ENCODE measurements around the gene ADAMTS3. TPM values are rescaled to one million over a fixed set of nuclear protein-coding genes. Genes with fewer than 3 reads are reported as not detected.

Gene ADAMTS3
- total RNA-seq, 2 donors from 2014 or later: not detected

- no peak for ATAC-seq (replicated peaks in 1 of 2)
- no peak overlapping the region for H3K27ac Mint-ChIP-seq
- no peak for DNase-seq
- H3K4me1 Mint-ChIP-seq (ENCODE audit: low read depth): no peaks in the 10 kb centered on the region
- H3K27me3 Mint-ChIP-seq (ENCODE audit: low read depth): no peaks in the 10 kb centered on the region
- no peak overlapping the region for H3K4me3 Mint-ChIP-seq
- no peaks in the 10 kb centered on the region for H3K36me3 Mint-ChIP-seq (ENCODE audit: insufficient read depth in 2 of 2)
- peaks cover 7% of the 10 kb centered on the region in 2 donors for H3K9me3 Mint-ChIP-seq
These were observed 32.6 kb downstream of the ADAMTS3 start for GRCh38 chr4:72536443-72536842.

DNA sequence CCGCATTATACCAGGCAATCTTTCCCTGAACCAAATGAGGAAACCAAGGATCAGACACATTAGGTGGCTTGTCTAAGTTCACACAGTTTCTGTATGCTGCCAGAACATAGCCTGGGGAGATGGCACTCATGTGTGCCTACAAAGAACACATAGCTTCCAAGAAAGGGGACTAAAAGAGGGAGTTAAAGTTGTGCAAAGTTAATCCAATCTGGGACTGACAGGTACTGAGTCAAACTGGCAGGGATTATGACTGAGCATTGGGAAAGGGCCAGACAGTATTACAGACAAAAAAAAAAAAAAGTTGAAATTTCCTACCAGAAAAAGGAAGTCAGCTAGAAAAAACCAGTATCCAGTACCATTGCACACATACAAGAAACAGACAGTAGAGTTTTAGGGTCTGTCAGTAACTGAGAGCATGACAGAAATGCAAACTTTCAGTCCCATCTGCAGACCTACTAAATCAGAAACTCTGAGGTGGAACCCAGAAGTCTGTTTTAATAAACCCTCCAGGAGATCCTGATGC is 37.2 kb downstream of the ADAMTS3 start:
- peak; percentile 9 to 39 for ATAC-seq (replicated peaks in 1 of 2)
- H3K27me3 Mint-ChIP-seq (ENCODE audit: low read depth): no peaks in the 10 kb centered on the region
- H3K36me3 Mint-ChIP-seq (ENCODE audit: insufficient read depth in 2 of 2): no peaks in the 10 kb centered on the region
- H3K27ac Mint-ChIP-seq: no peak overlapping the region
- no peaks in the 10 kb centered on the region for H3K9me3 Mint-ChIP-seq
- no peak for DNase-seq
- H3K4me3 Mint-ChIP-seq: no peak overlapping the region
- H3K4me1 Mint-ChIP-seq (ENCODE audit: low read depth): no peaks in the 10 kb centered on the region

DNA sequence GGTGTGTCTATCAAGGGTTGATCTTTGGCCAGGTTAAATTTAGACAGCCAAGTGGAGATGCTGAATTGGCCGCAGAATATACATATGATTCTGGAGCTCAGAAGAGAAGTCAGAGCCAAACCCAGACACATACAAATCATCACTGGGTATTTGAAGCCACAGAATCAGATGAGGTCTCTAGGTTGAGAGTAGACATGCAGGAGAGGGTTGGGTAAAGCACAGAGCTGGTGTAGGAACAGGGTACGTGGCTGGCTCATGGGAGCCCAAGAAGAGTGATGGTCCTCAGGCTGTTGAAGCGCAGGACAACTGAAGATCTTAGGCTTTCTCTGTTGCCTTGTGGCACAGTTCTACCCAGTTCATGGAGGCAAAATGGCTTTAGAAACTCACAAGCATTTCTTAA is 37.7 kb downstream of the ADAMTS3 start:
- no peaks in the 10 kb centered on the region for H3K4me1 Mint-ChIP-seq (ENCODE audit: low read depth)
- no peak overlapping the region for H3K4me3 Mint-ChIP-seq
- H3K27me3 Mint-ChIP-seq (ENCODE audit: low read depth): no peaks in the 10 kb centered on the region
- no peaks in the 10 kb centered on the region for H3K36me3 Mint-ChIP-seq (ENCODE audit: insufficient read depth in 2 of 2)
- peak; percentile 55 to 81 for ATAC-seq (replicated peaks in 1 of 2)
- no peaks in the 10 kb centered on the region for H3K9me3 Mint-ChIP-seq
- no peak overlapping the region for H3K27ac Mint-ChIP-seq
- no peak for DNase-seq

DNA sequence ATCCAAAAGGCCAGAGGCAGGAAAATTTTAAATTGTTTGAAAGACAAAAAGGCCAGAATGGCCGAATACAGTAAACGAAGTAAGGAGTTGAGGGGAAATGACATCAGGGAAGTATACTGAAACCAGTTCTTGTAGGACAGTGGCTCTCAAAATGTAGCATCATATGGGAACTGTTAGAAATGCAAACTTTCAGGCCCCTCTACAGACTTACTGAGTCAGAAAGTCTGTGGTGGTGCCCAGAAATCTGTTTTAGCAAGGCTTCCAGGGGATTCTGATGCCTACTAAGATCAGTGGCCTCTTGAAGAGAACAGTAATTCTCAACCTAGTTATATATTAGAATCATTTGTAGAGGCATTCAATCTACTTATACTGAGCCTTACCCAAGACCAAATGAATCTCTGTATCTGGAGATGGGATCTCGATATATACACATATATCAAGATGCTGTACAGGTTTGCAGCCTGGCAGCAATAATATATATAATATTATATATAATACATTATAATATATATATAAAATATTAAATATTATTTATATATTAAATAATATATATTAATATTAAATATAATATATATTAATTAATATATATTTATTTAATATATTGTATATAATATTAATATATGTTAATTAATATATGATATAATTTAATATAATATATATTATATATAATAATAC is 39.7 kb downstream of the ADAMTS3 start:
- H3K27ac Mint-ChIP-seq: no peak overlapping the region
- DNase-seq (no peak), ATAC-seq (replicated peaks in 1 of 2) (peak; percentile 26 to 28)
- no peaks in the 10 kb centered on the region for H3K9me3 Mint-ChIP-seq
- H3K4me1 Mint-ChIP-seq (ENCODE audit: low read depth): no peaks in the 10 kb centered on the region
- no peaks in the 10 kb centered on the region for H3K27me3 Mint-ChIP-seq (ENCODE audit: low read depth)
- no peaks in the 10 kb centered on the region for H3K36me3 Mint-ChIP-seq (ENCODE audit: insufficient read depth in 2 of 2)
- no peak overlapping the region for H3K4me3 Mint-ChIP-seq

GRCh38 chr4:72527038-72527646 is 41.9 kb downstream of the ADAMTS3 start:
- ATAC-seq (replicated peaks in 1 of 2) (no peak), DNase-seq (no peak)
- Mint-ChIP-seq H3K27ac (no peak overlapping the region), H3K36me3 (ENCODE audit: insufficient read depth in 2 of 2) (no peaks in the 10 kb centered on the region), H3K9me3 (no peaks in the 10 kb centered on the region), H3K27me3 (ENCODE audit: low read depth) (no peaks in the 10 kb centered on the region), H3K4me3 (no peak overlapping the region), H3K4me1 (ENCODE audit: low read depth) (no peaks in the 10 kb centered on the region)

DNA sequence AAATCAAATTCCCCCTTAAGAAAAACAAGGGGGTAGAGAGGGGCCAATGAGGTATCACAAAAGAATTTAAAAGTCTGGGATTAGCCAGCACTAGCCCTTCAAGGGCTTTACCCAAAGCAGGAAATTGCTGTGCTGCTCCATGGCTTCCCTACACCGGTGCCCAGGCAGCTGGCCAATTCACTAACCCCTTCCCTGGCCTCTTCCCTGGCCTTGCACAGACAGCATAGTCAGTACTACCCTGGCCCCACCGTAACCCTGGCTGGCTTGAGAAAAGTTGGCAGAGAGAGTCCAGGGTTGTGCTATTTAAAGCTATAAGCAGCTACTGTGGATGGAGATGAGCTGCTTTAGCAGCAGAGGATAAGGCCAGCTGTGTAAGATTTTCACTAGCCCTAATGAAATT is 43.1 kb downstream of the ADAMTS3 start:
- no peak for ATAC-seq (replicated peaks in 1 of 2)
- H3K36me3 Mint-ChIP-seq (ENCODE audit: insufficient read depth in 2 of 2): no peaks in the 10 kb centered on the region
- no peak for DNase-seq
- no peaks in the 10 kb centered on the region for H3K4me1 Mint-ChIP-seq (ENCODE audit: low read depth)
- no peaks in the 10 kb centered on the region for H3K9me3 Mint-ChIP-seq
- no peak overlapping the region for H3K4me3 Mint-ChIP-seq
- no peak overlapping the region for H3K27ac Mint-ChIP-seq
- no peaks in the 10 kb centered on the region for H3K27me3 Mint-ChIP-seq (ENCODE audit: low read depth)

- DNase-seq (no peak), ATAC-seq (replicated peaks in 1 of 2) (no peak)
- H3K9me3 Mint-ChIP-seq: peaks cover 0 to 5% of the 10 kb centered on the region in 2 donors
- H3K4me3 Mint-ChIP-seq: no peak overlapping the region
- H3K27me3 Mint-ChIP-seq (ENCODE audit: low read depth): no peaks in the 10 kb centered on the region
- no peaks in the 10 kb centered on the region for H3K4me1 Mint-ChIP-seq (ENCODE audit: low read depth)
- no peaks in the 10 kb centered on the region for H3K36me3 Mint-ChIP-seq (ENCODE audit: insufficient read depth in 2 of 2)
- no peak overlapping the region for H3K27ac Mint-ChIP-seq
These were observed 46.6 kb downstream of the ADAMTS3 start for GRCh38 chr4:72522440-72522839.

- ATAC-seq (replicated peaks in 1 of 2): no peak
- H3K27me3 Mint-ChIP-seq (ENCODE audit: low read depth): no peaks in the 10 kb centered on the region
- H3K4me3 Mint-ChIP-seq: no peak overlapping the region
- no peaks in the 10 kb centered on the region for H3K36me3 Mint-ChIP-seq (ENCODE audit: insufficient read depth in 2 of 2)
- no peak overlapping the region for H3K27ac Mint-ChIP-seq
- peaks cover 0 to 4% of the 10 kb centered on the region in 2 donors for H3K9me3 Mint-ChIP-seq
- no peaks in the 10 kb centered on the region for H3K4me1 Mint-ChIP-seq (ENCODE audit: low read depth)
- no peak for DNase-seq
These were observed 55.8 kb downstream of the ADAMTS3 start for GRCh38 chr4:72513227-72513626.

- no peaks in the 10 kb centered on the region for H3K36me3 Mint-ChIP-seq (ENCODE audit: insufficient read depth in 2 of 2)
- H3K4me3 Mint-ChIP-seq: no peak overlapping the region
- no peaks in the 10 kb centered on the region for H3K4me1 Mint-ChIP-seq (ENCODE audit: low read depth)
These were observed 61.1 kb downstream of the ADAMTS3 start for GRCh38 chr4:72507860-72508419.

GRCh38 chr4:72507167-72507566 is 61.9 kb downstream of the ADAMTS3 start:
- H3K36me3 Mint-ChIP-seq (ENCODE audit: insufficient read depth in 2 of 2): no peaks in the 10 kb centered on the region
- H3K4me3 Mint-ChIP-seq: no peak overlapping the region
- H3K27me3 Mint-ChIP-seq (ENCODE audit: low read depth): no peaks in the 10 kb centered on the region
- no peak for DNase-seq
- H3K27ac Mint-ChIP-seq: no peak overlapping the region
- H3K9me3 Mint-ChIP-seq: peaks cover 0 to 4% of the 10 kb centered on the region in 2 donors
- no peaks in the 10 kb centered on the region for H3K4me1 Mint-ChIP-seq (ENCODE audit: low read depth)
- no peak for ATAC-seq (replicated peaks in 1 of 2)

More at GRCh38 chr4:72507860-72508419, 61.1 kb downstream of the ADAMTS3 start:
- Mint-ChIP-seq H3K27me3 (ENCODE audit: low read depth) (no peaks in the 10 kb centered on the region), H3K9me3 (peaks cover 0 to 4% of the 10 kb centered on the region in 2 donors), H3K27ac (no peak overlapping the region)
- ATAC-seq (replicated peaks in 1 of 2) (no peak), DNase-seq (no peak)

DNA sequence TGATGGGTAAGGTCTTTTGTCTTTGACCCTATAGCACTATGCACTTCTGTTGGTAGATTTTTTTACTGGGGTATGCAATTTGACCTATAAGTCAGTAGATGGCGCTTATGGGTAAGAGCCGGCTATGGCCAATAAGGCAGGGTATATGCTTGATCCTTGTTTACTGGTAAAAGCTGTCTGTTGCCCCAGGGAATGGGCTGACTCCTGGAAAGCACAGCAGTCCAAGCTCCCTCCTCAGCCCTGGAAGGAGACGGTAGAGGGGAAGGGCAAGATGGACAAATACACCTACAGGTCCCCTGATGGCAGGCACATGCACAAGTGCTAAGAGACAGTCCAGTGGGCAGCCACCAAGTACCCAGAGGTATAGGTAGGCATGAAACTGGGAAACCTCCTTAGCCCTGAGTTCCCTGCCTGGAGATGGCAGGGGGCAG is 63.7 kb downstream of the ADAMTS3 start:
- Mint-ChIP-seq H3K36me3 (ENCODE audit: insufficient read depth in 2 of 2) (no peaks in the 10 kb centered on the region), H3K27me3 (ENCODE audit: low read depth) (no peaks in the 10 kb centered on the region), H3K4me1 (ENCODE audit: low read depth) (no peaks in the 10 kb centered on the region), H3K27ac (no peak overlapping the region), H3K4me3 (no peak overlapping the region), H3K9me3 (peaks cover 0 to under 1% of the 10 kb centered on the region in 2 donors)
- ATAC-seq (replicated peaks in 1 of 2) (no peak), DNase-seq (no peak)

DNA sequence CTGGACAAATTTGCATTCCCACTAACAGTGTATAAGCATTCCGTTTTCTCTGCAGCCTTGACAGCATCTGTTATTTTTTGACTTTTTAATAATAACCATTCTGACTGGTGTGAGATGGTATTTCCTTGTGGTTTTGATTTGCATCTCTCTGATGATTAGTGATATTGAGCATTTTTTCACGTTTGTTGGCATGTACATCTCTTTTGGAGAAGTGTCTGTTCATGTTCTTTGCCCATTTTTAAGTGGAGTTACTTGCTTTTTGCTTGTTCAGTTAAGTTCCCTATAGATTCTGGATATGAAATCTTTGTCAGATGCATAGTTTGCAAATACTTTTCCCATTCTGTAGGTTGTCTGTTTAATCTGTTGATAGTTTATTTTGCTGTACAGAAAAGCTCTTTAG is 68.8 kb downstream of the ADAMTS3 start:
- H3K9me3 Mint-ChIP-seq: peaks cover 0 to 4% of the 10 kb centered on the region in 2 donors
- no peak overlapping the region for H3K27ac Mint-ChIP-seq
- no peaks in the 10 kb centered on the region for H3K27me3 Mint-ChIP-seq (ENCODE audit: low read depth)
- H3K4me3 Mint-ChIP-seq: no peak overlapping the region
- H3K36me3 Mint-ChIP-seq (ENCODE audit: insufficient read depth in 2 of 2): no peaks in the 10 kb centered on the region
- no peaks in the 10 kb centered on the region for H3K4me1 Mint-ChIP-seq (ENCODE audit: low read depth)
- no peak for ATAC-seq (replicated peaks in 1 of 2)
- no peak for DNase-seq

GRCh38 chr4:72496119-72496518 is 72.9 kb downstream of the ADAMTS3 start:
- H3K4me3 Mint-ChIP-seq: no peak overlapping the region
- H3K36me3 Mint-ChIP-seq (ENCODE audit: insufficient read depth in 2 of 2): peaks cover 0 to 3% of the 10 kb centered on the region in 2 donors
- no peak for ATAC-seq (replicated peaks in 1 of 2)
- H3K27me3 Mint-ChIP-seq (ENCODE audit: low read depth): no peaks in the 10 kb centered on the region
- H3K9me3 Mint-ChIP-seq: peaks cover 2 to 11% of the 10 kb centered on the region in 2 donors
- H3K27ac Mint-ChIP-seq: no peak overlapping the region
- no peak for DNase-seq
- no peaks in the 10 kb centered on the region for H3K4me1 Mint-ChIP-seq (ENCODE audit: low read depth)

Data from activated T-cell treated with anti-CD3 and anti-CD28 coated beads, Interleukin-2, amount 50 U/mL, for 72 hours (primary cell).